ENCODE data around the gene IKBKG. TPM values are rescaled to one million over a fixed set of nuclear protein-coding genes. Genes with fewer than 3 reads are reported as not detected.

IKBKG gene
- total RNA-seq, 1 experiment from 2014 or later: 34.3 TPM

DNA sequence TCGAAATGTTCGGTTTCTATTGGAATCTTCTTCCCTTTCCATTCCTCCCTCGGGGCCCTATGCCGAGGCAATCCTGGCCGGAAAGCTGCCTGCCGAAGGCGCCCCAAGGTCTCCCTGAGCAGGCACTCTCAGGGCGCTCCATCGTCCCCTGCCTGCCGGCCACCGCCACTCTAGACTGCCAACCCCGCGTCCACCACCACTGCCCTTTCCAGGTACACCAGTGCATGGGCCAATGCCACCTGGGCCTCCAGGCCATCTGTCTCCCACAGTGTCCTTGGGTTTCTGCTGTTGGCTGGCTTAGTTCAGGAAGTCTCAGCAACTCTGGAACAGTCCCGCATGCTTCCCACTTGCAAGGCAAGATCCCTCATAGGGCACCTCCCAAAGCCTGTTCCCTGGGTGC is 52.1 kb downstream of the IKBKG start:
- Histone ChIP-seq H4K20me1 (ENCODE audit: low read length) (no peaks in the 10 kb centered on the region), H3K4me2 (ENCODE audit: low read length) (no peak overlapping the region), H3F3A (ENCODE audit: low read length, unreplicated experiment) (no peaks in the 10 kb centered on the region), H3K27ac (ENCODE audit: low read length) (peak overlapping the region; percentile 90), H3K36me3 (ENCODE audit: low read depth, low read length) (no peaks in the 10 kb centered on the region), H3K79me2 (ENCODE audit: low read length) (no peaks in the 10 kb centered on the region), H3K9ac (ENCODE audit: low read length) (no peak overlapping the region), H3K9me3 (ENCODE audit: low read length) (no peaks in the 10 kb centered on the region), H3K4me1 (ENCODE audit: insufficient read depth, low read length) (peaks cover 71% of the 10 kb centered on the region), H3K4me3 (ENCODE audit: low read length) (no peak overlapping the region), H3K27me3 (ENCODE audit: low read length) (no peaks in the 10 kb centered on the region), H3K9me2 (replicated peaks; ENCODE audit: low read length) (no peaks in the 10 kb centered on the region), H2AFZ (ENCODE audit: low read length) (no peak overlapping the region)
- DNase-seq: no peak
- no peak for TF ChIP-seq EZH2 (IDR thresholded peaks at IDR 0.05; ENCODE audit: low read length, unreplicated experiment)
- TF ChIP-seq CTCF (conservative IDR thresholded peaks at IDR 0.05; ENCODE audit: low read depth, low read length): no peak
- no peak for TF ChIP-seq EZH2phosphoT487 (IDR thresholded peaks at IDR 0.05; ENCODE audit: borderline replicate concordance, low read length)
- ChIA-PET CTCF (no interaction called here), POLR2A (ENCODE audit: unreplicated experiment) (no interaction called here)
- ATAC-seq: no peak
- intact Hi-C loops (cut with micrococcal nuclease): no loop called here
- BruUV-seq (replicated peaks): no TSS peak

- BruUV-seq (replicated peaks): TSS peak; percentile 51
- H3K4me1 ChIP-seq (ENCODE audit: insufficient read depth, low read length): peaks cover 61% of the 10 kb centered on the region
- no peaks in the 10 kb centered on the region for H3K9me3 ChIP-seq (ENCODE audit: low read length)
- peak overlapping the region; percentile 90 for H3K27ac ChIP-seq (ENCODE audit: low read length)
- H2AFZ ChIP-seq (ENCODE audit: low read length): peak overlapping the region; percentile 49; the same call in 1 of the 2 replicates
- no peaks in the 10 kb centered on the region for H4K20me1 ChIP-seq (ENCODE audit: low read length)
- ChIA-PET POLR2A (ENCODE audit: unreplicated experiment) (no interaction called here), CTCF (no interaction called here)
- ATAC-seq (peak; percentile 25), DNase-seq (peak; percentile 72)
- TF ChIP-seq EZH2phosphoT487 (IDR thresholded peaks at IDR 0.05; ENCODE audit: borderline replicate concordance, low read length) (no peak), EZH2 (IDR thresholded peaks at IDR 0.05; ENCODE audit: low read length, unreplicated experiment) (no peak), CTCF (conservative IDR thresholded peaks at IDR 0.05; ENCODE audit: low read depth, low read length) (no peak)
- H3K9ac ChIP-seq (ENCODE audit: low read length): peak overlapping the region; percentile 21; the same call in 1 of the 2 replicates
- H3K4me2 ChIP-seq (ENCODE audit: low read length): peak overlapping the region; percentile 72
- no peaks in the 10 kb centered on the region for H3K27me3 ChIP-seq (ENCODE audit: low read length)
- H3K36me3 ChIP-seq (ENCODE audit: low read depth, low read length): no peaks in the 10 kb centered on the region
- no peaks in the 10 kb centered on the region for H3K9me2 ChIP-seq (replicated peaks; ENCODE audit: low read length)
- no peaks in the 10 kb centered on the region for H3F3A ChIP-seq (ENCODE audit: low read length, unreplicated experiment)
- H3K79me2 ChIP-seq (ENCODE audit: low read length): no peaks in the 10 kb centered on the region
- intact Hi-C loops (cut with micrococcal nuclease): no loop called here
- no peak overlapping the region for H3K4me3 ChIP-seq (ENCODE audit: low read length)
Observed at GRCh38 chrX:154600759-154601374, 53.4 kb downstream of the IKBKG start.

GRCh38 chrX:154602226-154602625 is 54.8 kb downstream of the IKBKG start:
- Histone ChIP-seq H3K4me3 (ENCODE audit: low read length) (no peak overlapping the region), H3K4me1 (ENCODE audit: insufficient read depth, low read length) (peaks cover 61% of the 10 kb centered on the region), H3K9me3 (ENCODE audit: low read length) (no peaks in the 10 kb centered on the region), H3K27me3 (ENCODE audit: low read length) (no peaks in the 10 kb centered on the region), H2AFZ (ENCODE audit: low read length) (no peak overlapping the region), H3F3A (ENCODE audit: low read length, unreplicated experiment) (no peaks in the 10 kb centered on the region), H3K36me3 (ENCODE audit: low read depth, low read length) (no peaks in the 10 kb centered on the region), H3K79me2 (ENCODE audit: low read length) (no peaks in the 10 kb centered on the region), H3K4me2 (ENCODE audit: low read length) (no peak overlapping the region), H3K27ac (ENCODE audit: low read length) (no peak overlapping the region), H3K9ac (ENCODE audit: low read length) (no peak overlapping the region), H4K20me1 (ENCODE audit: low read length) (no peaks in the 10 kb centered on the region), H3K9me2 (replicated peaks; ENCODE audit: low read length) (no peaks in the 10 kb centered on the region)
- ChIA-PET CTCF (no interaction called here), POLR2A (ENCODE audit: unreplicated experiment) (no interaction called here)
- TF ChIP-seq EZH2 (IDR thresholded peaks at IDR 0.05; ENCODE audit: low read length, unreplicated experiment): no peak
- no peak for TF ChIP-seq CTCF (conservative IDR thresholded peaks at IDR 0.05; ENCODE audit: low read depth, low read length)
- TF ChIP-seq EZH2phosphoT487 (IDR thresholded peaks at IDR 0.05; ENCODE audit: borderline replicate concordance, low read length): no peak
- BruUV-seq (replicated peaks): no TSS peak
- ATAC-seq (no peak), DNase-seq (no peak)
- intact Hi-C loops (cut with micrococcal nuclease): no loop called here

Measured in PC-3 (cell line).